Adrenal gland (tissue), 12 donors: ENCODE data around the gene ANXA10. TPM values are rescaled to one million over a fixed set of nuclear protein-coding genes. Genes with fewer than 3 reads are reported as not detected.
"Not testable (repeated sequence)": the region's sequence is repeated elsewhere in the genome, so short reads cannot be mapped to it uniquely, and the experiment has no call there.

ENCODE experiments used
- DNase-seq, 7 donors: peaks; one replicate each; pipeline ENCODE4 v3.0.0-alpha.2; 2019 to 2020
- H3K27ac ChIP-seq, 5 donors: fragments of 200-600 bp; sonication (generic) in 4 of 5; 1 replicate in 3 of 5; 2 replicates in 2 of 5; pipeline versions ENCODE4 v1.5.1 to v1.8.0; 2016 to 2020; ENCODE audit warnings: mild to moderate bottlenecking in 1 of 5
- H3K27me3 ChIP-seq: fragments of 200-600 bp; 2 replicates; pipeline ENCODE4 v1.8.0; 2021
- H3K36me3 ChIP-seq, 2 donors: fragments of 200-600 bp; replicated peaks in 1 of 2; 1 replicate in 1 of 2; 2 replicates in 1 of 2; pipeline versions ENCODE4 v1.5.1 to v1.8.0; 2018 to 2022
- H3K4me1 ChIP-seq, 2 donors: fragments of 200-600 bp; replicated peaks in 1 of 2; 1 replicate in 1 of 2; 2 replicates in 1 of 2; pipeline versions ENCODE4 v1.5.1 to v1.8.0; 2018 to 2021
- H3K4me3 ChIP-seq, 4 donors: fragments of 200-600 bp; sonication (generic) in 3 of 4; one replicate each; pipeline ENCODE4 v1.5.1; 2016 to 2018
- H3K9me3 ChIP-seq, 3 donors: fragments of 200-600 bp; sonication (generic) in 1 of 3; replicated peaks in 1 of 3; 1 replicate in 2 of 3; 2 replicates in 1 of 3; pipeline versions ENCODE4 v1.5.1 to v1.8.0; 2016 to 2021
- CTCF ChIP-seq, 6 experiments: fragments of 450-650 bp in 4 of 6; fragments of 200-600 bp in 2 of 6; sonication (generic) in 1 of 6; IDR thresholded peaks; 1 replicate in 5 of 6; 2 replicates in 1 of 6; pipeline versions ENCODE4 v1.5.1 to v1.8.0; 2016 to 2021; ENCODE audit warnings: antibody characterized with exemption in 6 of 6, mild to moderate bottlenecking in 2 of 6, moderate library complexity in 1 of 6
- POLR2A ChIP-seq, 2 donors: fragments of 450-650 bp; IDR thresholded peaks; one replicate each; pipeline ENCODE4 v1.6.1; 2017; ENCODE audit warnings: antibody characterized with exemption in 2 of 2, mild to moderate bottlenecking in 2 of 2, moderate library complexity in 1 of 2
- WGBS, 4 donors: extraction: QIAGEN DNeasy Blood & Tissue Kit in 2 of 4; methylation state at CpG; one replicate each; pipeline versions ENCODE4 v1.1.5 to v1.1.7; 2013 to 2017; 5-methylcytosine and 5-hydroxymethylcytosine counted together
- intact Hi-C, 2 donors: fragments of 100-400 bp; cut with DNase I; formaldehyde crosslinking; loops; one replicate each; pipeline versions ENCODE4 v1.14.1 to v1.15.0; 2022 to 2023
- polyA plus RNA-seq, 3 donors: library from polyadenylated mRNA; stranded (reverse); fragments of 200-250 nt in 2 of 3; fragments of 350-450 nt in 1 of 3; fragmentation: Illumina TruSeq in 1 of 3; extraction: RNeasy Lipid Tissue Mini Kit (QIAGEN cat#74804) in 1 of 3; gene quantifications; one replicate each; pipeline ENCODE4 v1.2.3, GENCODE V29; 2013 to 2014
- total RNA-seq, 9 donors: library from RNA; depleted of rRNA in 4 of 9; stranded (reverse); fragments of >200 nt in 4 of 9; fragments of 120-200 nt in 1 of 9; fragmentation: NEBNext Ultra II Directional in 1 of 9; extraction: Animal tissue kit (Norgen Biotek cat#: 25700) in 1 of 9; gene quantifications; one replicate each; pipeline versions ENCODE4 v1.1.0 to v1.2.4, GENCODE V29; 2013 to 2023
- donor health status: healthy with polysubstance abuse.
- donor health status: Bipolar disorder and iron deficiency.
- donor health status: DM: yes; HTN: yes; CAD: no.
- donor health status: DM: no; HTN: no; CAD: no.
- donor health status: DM: no; HTN: no; CAD: no.
- donor health status: DM: yes; HTN: yes; CAD: no.

ANXA10 gene
- total and polyA plus RNA-seq, 12 donors, result 0.17 TPM; not detected in 11

DNA sequence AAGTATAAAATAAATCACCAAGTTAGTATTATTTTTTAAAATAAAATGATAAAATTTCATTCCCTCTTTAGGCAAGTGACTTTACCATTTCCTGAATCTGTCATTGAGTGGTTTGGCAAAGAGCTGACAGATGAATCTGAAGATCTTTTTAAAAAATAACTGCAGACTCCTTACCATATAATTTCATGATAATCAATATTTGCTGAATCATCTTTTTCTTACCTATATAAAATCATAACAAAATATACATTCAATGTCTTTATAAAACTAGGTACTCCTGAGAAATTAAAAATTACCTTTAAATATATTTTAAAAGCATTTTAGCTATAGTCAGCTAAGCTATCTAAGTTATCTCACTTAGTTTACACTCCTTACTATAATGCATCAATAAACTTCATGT, 17.2 kb downstream of the ANXA10 start:
- Histone ChIP-seq H3K27ac (no peak overlapping the region), H3K4me1 (no peaks in the 10 kb centered on the region), H3K4me3 (no peak overlapping the region), H3K36me3 (no peaks in the 10 kb centered on the region), H3K9me3 (no peaks in the 10 kb centered on the region), H3K27me3 (no peaks in the 10 kb centered on the region)
- DNase-seq, result no peak
- intact Hi-C loops, result no loop called here
- TF ChIP-seq CTCF (IDR thresholded peaks at IDR 0.05) (no peak), POLR2A (IDR thresholded peaks at IDR 0.05) (no peak)

DNA sequence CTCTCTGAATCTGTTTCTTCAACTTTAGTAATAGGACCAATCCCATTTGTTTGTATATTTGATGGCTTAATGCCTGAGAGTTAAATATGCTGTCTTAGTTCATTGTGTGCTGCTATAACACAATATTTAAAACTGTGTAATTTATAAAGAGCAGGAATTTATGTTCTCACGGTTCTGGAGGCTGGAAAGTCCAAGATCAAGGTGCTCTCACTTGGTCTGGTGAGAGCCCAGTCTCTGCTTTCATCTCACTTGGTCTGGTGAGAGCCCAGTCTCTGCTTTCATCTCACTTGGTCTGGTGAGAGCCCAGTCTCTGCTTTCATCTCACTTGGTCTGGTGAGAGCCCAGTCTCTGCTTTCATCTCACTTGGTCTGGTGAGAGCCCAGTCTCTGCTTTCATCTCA, 20.7 kb downstream of the ANXA10 start:
- H3K4me1 ChIP-seq, result not testable (repeated sequence)
- WGBS, 4 donors, result 39 to 67% (median 56%) methylated on average over 1 of the region's 1 CpG

GRCh38 chr4:168118116-168118655, 25.8 kb downstream of the ANXA10 start:
- Histone ChIP-seq H3K4me1 (no peaks in the 10 kb centered on the region), H3K36me3 (no peaks in the 10 kb centered on the region), H3K9me3 (no peaks in the 10 kb centered on the region), H3K27ac (no peak overlapping the region), H3K27me3 (no peaks in the 10 kb centered on the region), H3K4me3 (no peak overlapping the region)
- no peak for DNase-seq
- 71 to 84% (median 82%) methylated on average over 1 of the region's 1 CpG for WGBS, 4 donors
- intact Hi-C loops, result no loop called here
- TF ChIP-seq CTCF (IDR thresholded peaks at IDR 0.05) (no peak), POLR2A (IDR thresholded peaks at IDR 0.05) (no peak)

More for the DNA sequence above, 20.7 kb downstream of the ANXA10 start:
- H3K9me3 ChIP-seq, H3K27ac ChIP-seq, H3K27me3 ChIP-seq, H3K4me3 ChIP-seq, H3K36me3 ChIP-seq, DNase-seq, intact Hi-C loops: not testable (repeated sequence)

DNA sequence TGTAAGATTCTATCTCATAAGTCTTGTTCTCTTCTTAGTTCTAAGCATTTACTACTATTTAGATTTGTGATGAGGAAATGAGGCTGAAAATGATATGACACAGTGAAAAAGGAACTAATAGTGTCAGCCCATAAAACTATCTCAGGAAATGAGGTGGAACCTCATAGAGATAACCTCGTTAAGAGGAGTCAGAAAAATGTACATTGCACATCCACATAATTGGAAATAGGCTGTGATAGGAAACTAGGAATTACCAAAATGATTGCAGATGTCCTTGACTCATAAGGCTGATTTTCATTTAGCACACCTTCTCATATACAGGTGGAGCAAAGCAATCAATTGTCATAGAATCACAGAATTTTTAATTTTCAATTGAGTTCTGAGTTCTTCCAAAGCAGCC, 26.8 kb downstream of the ANXA10 start:
- no peaks in the 10 kb centered on the region for H3K36me3 ChIP-seq
- TF ChIP-seq CTCF (IDR thresholded peaks at IDR 0.05), result no peak
- no peak for TF ChIP-seq POLR2A (IDR thresholded peaks at IDR 0.05)
- H3K4me3 ChIP-seq, result no peak overlapping the region
- no peaks in the 10 kb centered on the region for H3K9me3 ChIP-seq
- 34 to 50% (median 42%) methylated on average over 1 of the region's 1 CpG for WGBS, 4 donors
- no peak for DNase-seq
- intact Hi-C loops, result no loop called here
- no peak overlapping the region for H3K27ac ChIP-seq
- no peaks in the 10 kb centered on the region for H3K27me3 ChIP-seq
- no peaks in the 10 kb centered on the region for H3K4me1 ChIP-seq

GRCh38 chr4:168119890-168120289, 27.6 kb downstream of the ANXA10 start:
- TF ChIP-seq POLR2A (IDR thresholded peaks at IDR 0.05) (no peak), CTCF (IDR thresholded peaks at IDR 0.05) (no peak)
- no peaks in the 10 kb centered on the region for H3K4me1 ChIP-seq
- H3K36me3 ChIP-seq, result no peaks in the 10 kb centered on the region
- no peak for DNase-seq
- no peaks in the 10 kb centered on the region for H3K9me3 ChIP-seq
- 55 to 61% (median 58%) methylated on average over 3 of the region's 3 CpGs for WGBS, 4 donors
- intact Hi-C loops, result no loop called here
- H3K27me3 ChIP-seq, result no peaks in the 10 kb centered on the region
- no peak overlapping the region for H3K27ac ChIP-seq
- H3K4me3 ChIP-seq, result no peak overlapping the region
